Measurements from ENCODE around the gene ATP7B.
"Not testable (repeated sequence)": the region's sequence is repeated elsewhere in the genome, so short reads cannot be mapped to it uniquely, and the experiment has no call there.

ATP7B gene

DNA sequence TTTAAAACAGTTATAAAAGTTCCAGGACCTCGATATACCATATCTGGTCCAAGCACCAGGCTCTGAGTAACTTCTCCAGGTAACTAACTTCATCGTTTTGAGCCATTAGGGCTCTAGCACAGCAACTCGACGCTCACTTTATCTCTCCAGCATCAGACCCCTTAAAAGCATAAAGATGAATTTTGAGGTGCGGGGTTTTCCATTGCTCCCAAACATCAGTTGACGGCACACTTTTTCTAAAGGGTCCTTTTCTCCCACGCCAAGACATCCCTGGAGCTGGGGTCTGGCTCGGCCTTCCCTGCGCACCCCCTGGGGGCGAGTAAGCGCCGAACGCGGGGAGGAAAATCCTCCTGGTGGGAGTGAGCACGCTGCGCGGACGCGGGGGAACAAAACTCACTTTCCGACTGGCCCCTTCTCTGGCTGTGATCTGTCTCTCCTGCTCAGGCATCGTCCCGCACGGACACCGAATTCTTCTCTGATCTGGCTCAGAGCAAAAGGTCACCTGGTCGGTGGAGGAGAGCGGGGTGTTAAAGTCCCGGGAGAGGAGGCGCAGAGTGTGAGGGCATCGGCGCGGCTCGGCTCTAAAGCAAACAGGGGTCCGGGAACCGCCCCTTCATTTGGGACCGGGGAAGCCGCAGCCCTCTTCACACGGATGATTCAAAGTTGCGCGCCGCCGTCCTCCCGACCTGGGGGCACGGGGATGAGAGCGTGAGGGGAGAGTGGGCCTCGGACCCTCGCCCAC lies at the start of gene ATP7B:
Gene ATP7B, minus strand, starts transcription at position 561 of the 742 bp plus-strand sequence. Its CDS starts 113 bp downstream, at position 448.
- no peak for DNase-seq

DNA sequence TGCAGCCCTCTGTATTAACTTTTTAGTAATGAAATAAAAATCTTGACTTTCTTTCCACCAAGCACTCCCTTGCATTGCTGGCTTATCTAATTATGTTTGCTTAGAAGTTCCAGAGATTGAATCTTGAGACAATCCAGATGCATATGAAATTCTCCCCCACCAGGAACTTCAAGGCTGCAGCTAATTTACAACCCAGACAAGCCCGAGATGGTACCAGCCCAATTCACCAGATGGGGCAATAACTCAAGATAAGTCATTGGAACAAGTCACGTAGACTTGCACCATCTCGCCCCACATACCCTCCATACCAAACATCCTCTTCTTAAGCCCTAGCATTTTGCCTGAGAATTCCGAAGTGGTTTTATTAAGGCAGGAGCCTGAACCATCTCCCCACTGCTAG lies 42.2 kb upstream of the ATP7B start:
- no peak for DNase-seq

DNA sequence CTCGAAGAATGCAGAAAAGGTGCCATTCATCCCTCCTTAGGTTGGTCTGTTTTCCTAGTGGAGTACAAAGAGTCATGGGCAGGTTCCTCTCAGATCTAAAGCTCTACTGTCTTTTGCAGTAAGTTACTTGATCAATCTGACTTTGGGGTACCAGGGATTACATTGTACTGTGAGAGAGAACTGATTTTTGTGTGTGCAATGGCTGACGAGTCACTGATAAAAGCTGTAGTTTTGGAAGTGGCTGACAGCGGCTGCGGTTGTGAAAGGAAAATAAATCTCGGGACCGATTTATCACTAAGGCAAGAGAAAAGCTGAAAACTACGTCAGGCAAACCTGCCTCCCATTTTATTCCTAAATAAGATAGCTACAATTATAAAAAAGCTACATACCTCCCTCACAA lies 40.1 kb upstream of the ATP7B start:
- no peak for DNase-seq

DNA sequence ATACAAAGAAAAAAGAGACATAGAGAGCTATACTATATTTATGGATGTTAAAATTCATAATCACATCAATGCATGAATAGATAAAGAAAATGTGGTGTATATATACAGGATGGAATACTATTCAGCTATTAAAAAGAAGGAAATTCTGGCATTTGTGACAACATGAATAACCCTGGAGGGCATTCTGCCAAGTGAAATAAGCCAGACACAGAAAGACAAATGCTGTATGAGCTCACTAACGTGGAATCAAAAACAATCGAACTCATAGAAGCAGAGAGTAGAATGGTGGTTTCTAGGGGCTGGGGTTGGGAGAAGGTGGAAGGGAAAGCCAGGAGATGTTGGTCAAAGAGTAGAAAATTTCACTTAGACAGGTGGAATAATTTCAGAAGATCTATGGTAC lies 37.3 kb upstream of the ATP7B start:
- DNase-seq: no peak

DNA sequence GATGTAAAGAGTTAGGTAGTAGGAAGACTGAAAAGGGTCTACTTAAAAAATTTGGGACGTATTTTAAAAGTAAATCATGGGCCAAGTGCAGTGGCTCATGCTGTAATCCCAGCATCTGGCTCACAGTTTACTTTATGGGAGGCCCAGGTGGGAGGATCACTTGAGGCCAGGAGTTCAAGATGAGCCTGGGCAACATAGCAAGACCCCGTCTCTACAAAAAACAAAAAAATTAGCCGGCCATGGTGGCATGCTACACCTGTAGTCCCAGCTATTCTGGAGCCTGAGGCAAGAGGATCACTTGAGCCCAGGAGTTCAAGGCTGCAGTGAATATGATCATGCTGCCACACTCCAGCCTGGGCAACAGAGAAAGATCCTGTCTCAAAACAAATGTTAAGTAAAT lies 36.2 kb upstream of the ATP7B start:
- DNase-seq: no peak

DNA sequence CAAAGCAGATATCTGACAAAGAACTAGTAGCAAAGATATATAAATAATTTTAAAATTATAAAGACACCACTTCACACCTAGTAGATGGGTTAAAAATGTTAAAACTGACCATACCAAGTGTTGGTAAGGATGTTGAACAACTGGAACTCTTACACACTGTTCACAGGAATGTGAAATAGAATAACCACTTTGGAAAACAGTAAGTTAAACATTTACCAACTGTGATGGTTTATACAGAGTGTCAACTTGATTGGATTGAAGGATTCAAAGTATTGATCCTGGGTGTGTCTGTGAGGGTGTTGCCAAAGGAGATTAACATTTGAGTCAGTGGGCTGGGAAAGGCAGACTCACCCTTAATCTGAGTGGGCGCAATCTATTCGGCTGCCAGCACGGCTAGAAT lies 32.4 kb upstream of the ATP7B start:
- DNase-seq: no peak

DNA sequence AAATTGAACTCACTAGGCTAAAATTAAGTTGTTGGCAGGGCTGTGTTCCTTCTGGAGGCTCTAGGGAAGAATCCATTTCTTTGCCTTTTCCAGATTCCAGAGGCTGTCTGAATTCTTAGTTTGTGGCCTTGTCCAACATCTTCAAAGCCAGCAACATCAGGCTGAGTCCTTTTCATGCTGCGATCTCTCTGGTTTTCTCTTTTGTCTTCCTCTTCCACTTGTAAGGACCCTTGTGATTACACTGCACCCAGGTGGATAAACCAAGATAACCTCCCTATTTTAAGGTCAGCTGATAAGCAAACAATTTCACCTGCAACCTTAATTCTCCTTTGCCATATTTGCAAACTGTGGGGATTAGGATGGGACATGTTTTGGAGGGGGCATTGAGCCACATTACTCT lies 24.8 kb upstream of the ATP7B start:
- no peak for DNase-seq

DNA sequence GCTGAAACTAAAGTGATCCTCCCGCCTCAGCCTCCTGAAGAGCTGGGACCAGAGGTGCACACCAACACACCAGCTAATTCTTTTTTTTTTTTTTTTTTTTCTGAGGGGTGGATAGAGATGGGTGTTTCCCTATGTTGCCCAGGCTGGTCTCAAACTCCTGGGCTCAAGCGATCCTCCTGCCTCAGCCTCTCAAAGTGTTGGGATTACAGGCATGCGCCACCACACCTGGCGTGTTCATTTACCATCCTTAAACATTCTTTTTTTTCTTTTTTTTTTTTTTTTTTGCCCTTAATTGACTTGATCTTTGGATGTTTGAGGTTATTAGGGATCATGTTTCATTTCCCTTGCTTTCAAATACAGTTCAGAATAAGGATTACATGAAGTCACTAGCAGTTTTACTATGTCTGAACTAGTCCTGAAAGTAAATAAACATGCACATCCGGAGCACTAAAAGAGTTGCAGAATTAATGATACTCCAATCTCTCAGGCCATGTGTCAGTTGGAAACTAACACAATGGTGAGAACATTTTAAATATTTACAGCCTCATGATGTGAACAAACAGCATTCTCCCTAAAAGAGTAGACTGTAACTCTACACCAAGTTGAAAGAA lies 23.5 kb upstream of the ATP7B start:
- no peak for DNase-seq

DNA sequence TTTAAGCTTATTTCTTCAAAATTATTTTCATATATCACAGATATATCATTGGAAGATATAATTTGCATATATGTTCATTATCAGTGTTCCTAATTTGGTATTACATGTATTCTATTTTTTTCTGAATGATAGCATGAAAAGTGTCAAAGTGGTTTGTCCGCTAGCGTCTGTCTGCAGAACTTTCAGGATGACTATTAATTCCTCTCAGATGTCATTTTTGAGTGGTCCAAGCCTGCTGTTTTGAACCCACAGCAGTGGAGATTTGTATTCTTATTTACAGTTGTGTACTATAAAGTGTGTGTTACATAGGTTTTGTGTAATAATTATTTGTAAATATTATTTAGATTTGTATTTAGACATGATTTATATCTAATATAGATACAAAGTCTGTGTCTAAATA lies 21.8 kb upstream of the ATP7B start:
- no peak for DNase-seq

DNA sequence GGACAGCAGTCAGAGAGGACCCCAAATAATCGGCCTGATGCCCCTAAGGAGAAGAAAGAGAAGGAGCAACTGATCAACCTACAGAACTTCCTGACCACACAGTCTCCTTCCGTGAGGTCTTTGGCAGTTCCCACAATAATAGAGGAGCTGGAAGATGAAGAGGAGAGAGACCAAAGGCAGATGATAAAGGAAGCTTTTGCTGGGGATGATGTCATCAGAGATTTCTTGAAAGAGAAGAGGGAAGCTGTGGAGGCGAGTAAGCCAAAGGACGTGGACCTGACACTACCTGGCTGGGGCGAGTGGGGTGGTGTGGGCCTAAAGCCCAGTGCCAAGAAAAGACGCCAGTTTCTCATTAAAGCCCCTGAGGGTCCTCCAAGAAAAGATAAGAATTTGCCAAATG lies 19.2 kb upstream of the ATP7B start:
- not testable (repeated sequence) for DNase-seq

DNA sequence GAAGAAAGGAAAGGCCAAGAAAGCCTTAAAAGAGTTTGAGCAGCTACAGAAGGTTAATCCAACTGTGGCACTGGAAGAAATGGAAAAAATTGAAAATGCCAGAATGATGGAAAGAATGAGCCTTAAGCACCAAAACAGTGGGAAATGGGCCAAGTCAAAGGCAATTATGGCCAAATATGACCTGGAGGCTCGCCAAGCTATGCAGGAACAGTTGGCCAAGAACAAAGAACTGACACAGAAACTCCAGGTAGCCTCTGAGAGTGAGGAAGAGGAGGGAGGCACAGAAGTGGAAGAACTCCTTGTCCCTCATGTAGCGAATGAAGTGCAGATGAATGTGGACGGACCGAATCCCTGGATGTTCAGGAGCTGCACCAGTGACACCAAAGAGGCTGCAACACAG lies 18.3 kb upstream of the ATP7B start:
- DNase-seq: no peak

DNA sequence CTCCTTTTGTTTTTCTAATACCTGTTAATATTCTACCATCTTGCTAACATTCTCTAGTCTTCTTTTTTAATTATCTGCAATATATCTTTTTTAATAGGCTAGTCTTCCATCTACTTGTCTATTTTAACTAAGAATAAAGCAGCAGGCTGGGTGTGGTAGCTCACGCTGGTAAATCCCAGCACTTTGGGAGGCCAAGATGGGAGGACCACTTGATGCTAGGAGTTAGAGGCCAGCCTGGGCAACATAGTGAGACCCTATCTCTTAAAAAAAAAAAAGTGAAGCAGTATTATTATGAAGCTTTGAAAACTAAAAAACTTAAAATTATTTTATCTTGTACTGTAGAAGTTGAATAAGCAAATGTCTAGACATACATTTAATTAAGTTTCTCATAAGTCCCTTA lies 16.6 kb upstream of the ATP7B start:
- no peak for DNase-seq

DNA sequence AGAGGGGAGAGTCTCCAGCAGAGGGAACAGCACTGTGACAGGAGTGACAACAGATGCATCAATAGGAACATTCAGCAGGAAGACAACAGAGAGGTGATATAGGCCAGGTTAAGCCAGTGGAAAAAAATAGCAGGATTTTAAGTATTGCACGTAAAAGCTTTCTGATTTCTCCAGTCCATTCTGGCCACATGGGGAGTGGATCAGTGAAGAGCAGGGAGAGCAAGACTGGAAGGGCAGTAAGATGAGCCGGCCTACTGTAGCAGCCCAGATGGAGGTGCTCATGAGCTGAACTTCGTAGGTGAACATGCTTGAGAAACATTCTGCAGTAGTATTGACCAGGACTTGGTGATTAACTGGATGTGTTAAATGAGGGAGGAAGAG lies 15.0 kb upstream of the ATP7B start:
- no peak for DNase-seq

DNA sequence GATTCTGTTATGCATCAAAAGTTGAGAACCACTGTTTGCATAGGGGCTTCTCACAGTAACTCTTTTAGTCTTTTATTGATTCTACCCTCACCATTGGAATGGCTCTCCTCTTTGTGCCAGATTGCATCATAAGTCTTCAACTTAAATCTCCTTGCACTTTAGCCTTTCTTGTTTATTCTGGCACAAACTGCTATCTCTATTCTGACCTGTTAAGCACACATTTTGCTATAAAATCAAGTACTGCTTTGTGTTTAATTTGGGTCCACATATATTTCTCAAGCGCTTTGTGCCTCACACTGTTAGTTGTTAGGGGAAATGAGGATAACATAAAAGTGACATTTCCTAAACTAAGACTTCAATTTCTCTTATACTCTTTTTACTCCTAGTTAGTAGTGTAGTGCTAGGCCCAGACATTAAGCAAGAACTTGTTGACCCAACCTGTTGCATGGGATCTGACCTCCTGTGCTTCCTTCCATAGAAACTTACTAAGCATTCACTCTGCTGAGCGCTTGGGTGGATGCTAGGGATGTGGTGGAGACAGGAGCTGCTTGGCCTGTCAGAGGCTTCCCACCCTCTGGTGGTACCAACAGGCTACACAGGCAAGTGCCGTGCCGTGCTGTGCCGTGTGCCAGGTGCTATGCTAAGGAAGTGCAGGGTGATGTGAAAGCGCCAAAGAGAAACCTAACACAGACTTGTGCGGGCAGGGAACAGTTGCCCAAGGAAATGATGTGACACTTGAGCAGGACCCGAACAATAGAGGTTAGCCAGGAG lies 14.4 kb upstream of the ATP7B start:
- no peak for DNase-seq

DNA sequence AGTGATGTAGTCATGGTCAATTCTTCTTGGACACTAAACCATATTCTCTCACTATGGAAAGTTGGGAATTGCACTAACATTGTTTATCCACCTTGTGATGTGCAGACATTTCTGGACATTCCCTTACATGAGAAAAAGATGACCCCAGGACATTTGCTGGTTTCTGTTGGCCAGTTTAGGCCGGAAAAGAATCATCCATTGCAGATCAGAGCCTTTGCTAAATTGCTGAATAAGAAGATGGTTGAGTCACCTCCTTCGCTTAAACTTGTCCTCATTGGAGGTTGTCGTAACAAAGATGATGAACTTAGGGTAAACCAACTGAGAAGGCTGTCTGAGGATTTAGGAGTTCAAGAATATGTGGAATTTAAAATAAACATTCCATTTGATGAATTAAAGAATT lies 13.2 kb upstream of the ATP7B start, which contains the start of gene UTP14C:
Gene UTP14C, plus strand, starts transcription at position 211 of the 400 bp plus-strand sequence. CDS start 4,114 bp downstream, outside the sequence.
- DNase-seq: no peak

DNA sequence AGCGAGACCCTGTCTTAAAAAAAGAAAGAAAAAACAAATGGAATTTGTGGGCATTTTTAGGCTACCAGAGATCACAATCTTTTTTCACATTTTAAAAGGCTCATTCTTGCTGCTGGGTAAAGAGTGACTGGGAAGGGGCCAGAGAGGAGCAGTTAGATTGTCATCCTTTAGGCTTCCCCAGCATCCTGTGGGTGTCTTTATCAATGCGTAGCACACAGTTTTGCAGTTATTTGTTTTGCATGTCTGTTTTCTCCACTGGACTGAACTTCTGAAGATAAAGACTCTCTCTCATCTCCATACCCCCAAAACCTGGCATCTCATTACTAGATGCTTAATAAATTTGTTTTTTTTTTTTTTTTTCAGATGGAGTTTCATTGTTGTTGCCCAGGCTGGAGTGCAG lies 11.1 kb upstream of the ATP7B start:
- no peak for DNase-seq

DNA sequence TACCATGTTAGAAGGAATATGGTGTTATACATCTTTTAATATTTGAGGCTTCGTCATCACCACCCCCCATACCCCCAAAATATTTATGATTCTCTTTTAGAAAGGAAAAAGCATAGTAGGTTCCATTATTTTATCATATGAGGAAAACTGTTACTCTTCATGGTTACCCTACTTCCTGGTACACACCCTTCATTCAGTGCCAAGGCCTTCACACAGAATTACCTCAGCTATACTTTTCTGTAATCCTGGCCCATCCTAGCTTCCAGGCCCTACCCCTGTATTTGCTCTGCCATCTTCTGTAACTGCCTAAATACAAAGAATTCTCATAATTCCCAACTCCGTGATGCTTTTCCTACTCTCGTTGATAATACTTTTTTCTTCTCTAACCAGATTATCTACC lies 8.9 kb upstream of the ATP7B start:
- DNase-seq: no peak

DNA sequence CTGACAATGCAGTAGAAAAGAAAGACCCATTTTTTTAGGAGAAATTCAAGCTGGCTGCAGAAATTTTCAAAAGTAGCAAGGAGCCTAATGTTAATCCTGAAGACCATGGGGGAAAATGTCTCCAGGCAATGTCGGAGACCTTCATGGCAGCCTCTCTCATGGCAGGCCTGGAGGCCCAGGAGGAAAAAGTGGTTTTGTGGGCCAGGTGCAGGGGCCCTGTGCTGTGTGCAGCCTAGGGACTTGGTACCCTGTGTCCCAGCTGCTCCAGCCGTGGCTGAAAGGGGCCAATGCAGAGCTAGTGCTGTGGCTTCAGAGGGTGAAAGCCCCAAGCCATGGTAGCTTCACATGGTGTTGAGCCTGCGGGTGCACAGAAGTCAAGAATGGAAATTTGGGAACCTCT lies 5.0 kb upstream of the ATP7B start:
- no peak for DNase-seq

DNA sequence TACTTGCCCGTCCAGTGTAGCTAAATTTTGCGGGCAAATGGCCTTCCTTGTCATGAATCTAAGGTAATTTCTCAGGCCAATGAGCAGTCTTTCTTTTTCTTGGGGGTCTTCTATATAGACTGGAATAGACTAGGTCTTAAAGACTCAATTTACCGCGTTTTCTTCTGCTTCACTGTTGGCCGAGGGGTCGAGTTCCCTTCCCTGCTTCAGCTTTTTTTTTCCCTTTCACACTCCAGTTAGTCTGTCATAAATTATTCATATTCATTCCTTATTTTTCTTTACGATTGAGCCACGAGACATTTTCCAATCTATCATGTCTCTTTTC lies 1.2 kb upstream of the ATP7B start:
- no peak for DNase-seq

DNA sequence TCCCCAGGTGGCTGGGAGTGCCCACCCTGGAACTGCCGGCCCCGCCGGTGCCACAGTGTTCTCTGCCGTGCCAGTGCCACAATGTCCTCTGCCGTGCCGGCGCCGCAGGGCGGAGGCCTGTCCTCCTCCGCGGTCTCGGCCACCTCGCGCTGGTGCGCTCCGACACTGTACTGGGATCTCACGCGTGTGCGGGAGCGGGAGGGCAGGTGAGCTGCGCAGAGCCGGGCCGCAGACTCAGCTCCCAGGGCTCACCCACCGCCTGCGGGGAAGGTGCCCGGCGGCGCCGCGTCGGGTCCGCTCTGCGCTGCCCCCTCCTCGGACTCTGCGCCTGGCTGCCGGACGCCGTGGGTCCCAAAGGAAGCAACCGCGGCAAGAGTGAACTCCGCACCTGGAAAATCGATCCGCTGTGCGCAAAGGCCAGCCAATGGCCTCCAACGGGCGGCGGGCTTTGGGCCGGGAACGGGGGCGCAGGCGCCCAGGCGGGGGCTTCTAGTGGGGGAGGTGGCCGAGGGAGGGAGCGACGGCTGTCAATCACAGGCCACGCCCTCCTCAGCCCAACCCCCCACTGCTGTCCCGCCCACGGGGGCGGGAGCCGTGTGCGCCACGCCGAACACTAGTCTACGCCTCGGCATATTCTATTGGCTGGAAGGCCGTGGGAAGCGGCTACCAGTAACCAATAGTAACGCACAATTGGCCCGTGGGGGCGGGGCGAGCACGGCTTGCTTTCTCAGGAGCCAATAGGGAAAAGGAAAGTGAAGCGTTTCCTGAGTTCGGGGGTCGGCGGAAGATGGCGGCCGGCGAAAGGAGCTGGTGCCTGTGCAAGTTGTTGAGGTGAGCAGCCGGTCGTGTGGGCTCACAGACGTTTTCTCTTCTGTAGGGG lies 622 bp upstream of the ATP7B start, which contains the start of gene ALG11:
Gene ALG11, plus strand, starts transcription at position 767 of the 880 bp plus-strand sequence. Its CDS starts 21 bp downstream, at position 788.
- DNase-seq: peak; percentile 67

DNA sequence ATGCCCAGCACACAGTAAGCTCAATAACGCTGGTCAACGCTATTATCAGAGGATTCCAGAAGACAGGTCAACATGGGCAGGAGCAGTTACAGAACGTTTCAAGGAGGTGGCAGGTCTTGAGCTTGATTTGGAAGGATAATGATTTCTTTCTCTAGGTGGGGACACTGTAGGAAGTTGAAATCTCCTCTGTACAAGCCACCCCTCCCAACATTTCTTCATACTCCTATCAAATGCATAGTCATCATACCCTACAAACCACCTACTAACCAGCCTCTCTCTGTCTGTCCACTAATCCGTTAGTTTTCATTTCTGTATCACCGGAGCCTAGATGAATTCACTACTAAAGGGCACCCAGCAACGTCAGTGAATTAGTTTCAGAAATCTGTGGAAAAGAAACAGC lies 1.3 kb downstream of the ATP7B start:
- DNase-seq: no peak

DNA sequence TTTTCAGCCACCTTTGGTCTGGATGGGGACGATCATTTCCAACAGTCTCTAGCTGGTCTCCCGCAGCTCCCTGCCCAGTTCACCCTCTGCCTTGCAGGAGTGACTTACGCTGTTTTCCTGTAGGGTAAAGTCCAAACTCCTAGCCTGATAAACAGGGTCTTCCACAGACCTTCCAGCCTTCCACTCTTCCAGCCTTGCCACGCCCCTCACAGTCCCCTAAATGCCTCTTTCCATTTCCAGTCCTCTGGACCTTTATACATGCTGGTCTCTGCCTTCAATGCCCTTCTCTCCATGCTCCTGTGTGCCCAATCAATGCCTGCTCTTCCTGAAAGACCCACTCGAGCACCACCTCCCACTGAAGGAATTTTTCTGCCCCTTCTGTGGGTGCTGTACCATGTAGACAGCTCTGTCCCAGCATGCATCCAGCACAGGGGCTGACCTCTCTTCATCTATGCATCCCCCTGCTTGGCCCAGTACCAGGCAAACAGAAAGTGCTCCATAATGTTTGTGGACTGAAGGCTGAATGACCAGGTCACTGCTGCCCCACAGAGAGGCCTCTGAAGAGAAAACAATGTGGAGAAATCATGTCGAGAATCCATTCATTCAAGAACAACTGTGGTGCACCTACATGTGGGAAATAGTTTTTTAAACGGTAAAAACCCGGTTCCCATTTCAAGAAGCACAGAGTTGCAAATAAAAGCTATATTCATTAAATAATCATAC lies 4.6 kb downstream of the ATP7B start:
- no peak for DNase-seq

Data from NCI-H2081 treated with DMSO at 0.1 percent for 48 hours (cell line).